AG10803 (cell line): ENCODE data around the gene AK8.

ENCODE experiments used
- DNase-seq: peaks from one replicate; pipeline ENCODE4 v3.0.0; 2010; ENCODE audit warnings: low read depth
- H3K4me3 ChIP-seq: 2 replicates; pipeline ENCODE4 v1.5.1; 2011; ENCODE audit warnings: mild to moderate bottlenecking, low read length, control low read depth
- TF ChIP-seq, protein P1 (sequence below): conservative IDR thresholded peaks from 2 replicates; pipeline ENCODE4 v1.5.1; 2011; ENCODE audit warnings: mild to moderate bottlenecking, low read length, control low read depth, inconsistent platforms

Gene AK8

DNA sequence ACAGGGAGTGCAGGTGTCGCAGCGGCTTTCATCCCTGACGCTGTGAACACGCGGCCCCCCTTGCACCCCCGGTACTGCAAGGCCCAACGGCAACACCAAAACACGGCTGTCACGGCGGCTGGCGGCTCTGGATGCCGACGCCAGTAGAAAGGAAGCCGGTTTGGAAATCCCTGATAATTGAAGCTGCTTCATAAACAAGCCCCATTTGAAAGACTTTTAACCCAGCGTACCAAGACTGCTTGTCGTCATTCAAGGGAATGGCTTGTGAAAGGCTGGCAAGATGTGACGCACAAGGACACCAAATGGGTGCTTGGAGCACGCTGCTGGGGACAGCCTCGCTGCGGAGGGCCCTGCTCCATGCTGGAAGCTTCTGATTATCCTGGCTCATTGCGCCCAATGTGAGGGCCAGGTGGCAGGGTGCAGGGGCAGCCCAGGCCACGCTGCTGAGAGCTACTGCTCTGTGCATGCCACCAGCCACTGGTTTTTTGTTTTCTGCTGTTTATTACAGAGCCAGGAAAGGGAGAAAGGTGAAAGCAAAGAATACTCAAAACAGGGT, 144.7 kb downstream of the AK8 start:
- DNase-seq, result peak; percentile 26
- no peak overlapping the region for H3K4me3 ChIP-seq
- TF ChIP-seq, protein P1, sequence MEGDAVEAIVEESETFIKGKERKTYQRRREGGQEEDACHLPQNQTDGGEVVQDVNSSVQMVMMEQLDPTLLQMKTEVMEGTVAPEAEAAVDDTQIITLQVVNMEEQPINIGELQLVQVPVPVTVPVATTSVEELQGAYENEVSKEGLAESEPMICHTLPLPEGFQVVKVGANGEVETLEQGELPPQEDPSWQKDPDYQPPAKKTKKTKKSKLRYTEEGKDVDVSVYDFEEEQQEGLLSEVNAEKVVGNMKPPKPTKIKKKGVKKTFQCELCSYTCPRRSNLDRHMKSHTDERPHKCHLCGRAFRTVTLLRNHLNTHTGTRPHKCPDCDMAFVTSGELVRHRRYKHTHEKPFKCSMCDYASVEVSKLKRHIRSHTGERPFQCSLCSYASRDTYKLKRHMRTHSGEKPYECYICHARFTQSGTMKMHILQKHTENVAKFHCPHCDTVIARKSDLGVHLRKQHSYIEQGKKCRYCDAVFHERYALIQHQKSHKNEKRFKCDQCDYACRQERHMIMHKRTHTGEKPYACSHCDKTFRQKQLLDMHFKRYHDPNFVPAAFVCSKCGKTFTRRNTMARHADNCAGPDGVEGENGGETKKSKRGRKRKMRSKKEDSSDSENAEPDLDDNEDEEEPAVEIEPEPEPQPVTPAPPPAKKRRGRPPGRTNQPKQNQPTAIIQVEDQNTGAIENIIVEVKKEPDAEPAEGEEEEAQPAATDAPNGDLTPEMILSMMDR, result no peak

DNA sequence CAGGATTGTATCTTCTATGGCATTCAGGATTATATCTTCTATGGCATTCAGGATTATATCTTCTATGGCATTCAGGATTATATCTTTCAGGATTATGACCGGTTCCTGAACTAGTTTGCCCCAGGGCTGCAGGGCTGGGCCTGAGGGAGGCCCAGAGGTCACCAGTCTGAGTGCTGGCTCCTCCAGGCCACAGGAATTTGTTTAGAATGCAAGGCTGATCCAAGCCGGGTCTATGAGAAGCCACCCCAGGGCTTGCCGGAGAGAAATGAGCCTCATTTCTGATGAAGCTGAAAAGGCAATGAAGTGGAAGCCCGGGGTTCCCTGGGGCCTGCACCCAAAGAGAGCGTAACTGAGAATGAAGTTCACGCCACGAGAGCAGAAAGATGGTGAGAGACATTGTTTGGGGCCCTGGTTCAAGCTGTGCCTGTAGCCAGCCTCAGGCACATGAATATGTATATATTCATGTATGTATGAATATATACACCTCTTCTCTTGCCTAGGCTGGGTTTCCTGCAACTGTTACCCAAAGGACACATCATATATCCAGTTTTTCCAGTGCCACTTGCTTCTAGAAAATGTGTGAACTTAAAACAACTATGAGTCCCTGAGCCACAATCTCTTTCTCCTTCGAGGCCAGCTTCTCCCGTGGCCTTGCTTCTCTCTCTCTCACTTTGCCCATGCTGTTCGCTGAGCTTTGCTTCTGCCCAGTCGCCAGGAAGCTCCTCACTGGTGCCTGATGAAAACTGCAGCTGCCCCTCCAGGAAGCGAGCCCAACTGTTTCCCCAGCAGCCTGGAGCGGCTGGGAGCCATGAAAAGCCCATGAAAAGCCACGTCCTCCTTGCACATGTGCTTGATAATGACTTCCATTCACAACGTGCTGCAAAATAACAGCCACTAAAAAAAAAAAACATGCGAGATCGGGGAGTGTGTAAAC, 145.5 kb downstream of the AK8 start:
- H3K4me3 ChIP-seq, result no peak overlapping the region
- peak; percentile 11 for DNase-seq
- TF ChIP-seq, protein P1, result no peak

DNA sequence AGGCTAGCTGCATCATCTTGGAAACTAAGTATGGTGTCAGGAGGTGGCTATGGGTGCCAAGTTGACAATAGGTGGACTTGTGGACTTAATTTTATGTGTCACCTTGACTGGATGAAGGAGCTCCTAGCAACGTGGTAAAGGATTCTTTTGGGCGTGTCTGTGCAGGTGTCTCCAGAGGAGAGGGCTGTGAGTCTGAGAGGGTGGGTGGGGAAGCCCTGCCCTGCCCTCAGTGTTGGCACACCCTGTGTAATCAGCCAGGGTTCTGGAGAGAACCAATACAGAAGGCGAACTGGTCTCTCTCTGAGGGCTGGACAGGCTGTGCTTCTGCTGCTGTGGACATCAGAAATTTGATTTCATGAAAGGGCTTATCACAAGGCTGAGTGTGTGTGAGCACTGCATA, 146.9 kb downstream of the AK8 start:
- TF ChIP-seq, protein P1, result no peak
- H3K4me3 ChIP-seq, result no peak overlapping the region
- DNase-seq, result no peak

DNA sequence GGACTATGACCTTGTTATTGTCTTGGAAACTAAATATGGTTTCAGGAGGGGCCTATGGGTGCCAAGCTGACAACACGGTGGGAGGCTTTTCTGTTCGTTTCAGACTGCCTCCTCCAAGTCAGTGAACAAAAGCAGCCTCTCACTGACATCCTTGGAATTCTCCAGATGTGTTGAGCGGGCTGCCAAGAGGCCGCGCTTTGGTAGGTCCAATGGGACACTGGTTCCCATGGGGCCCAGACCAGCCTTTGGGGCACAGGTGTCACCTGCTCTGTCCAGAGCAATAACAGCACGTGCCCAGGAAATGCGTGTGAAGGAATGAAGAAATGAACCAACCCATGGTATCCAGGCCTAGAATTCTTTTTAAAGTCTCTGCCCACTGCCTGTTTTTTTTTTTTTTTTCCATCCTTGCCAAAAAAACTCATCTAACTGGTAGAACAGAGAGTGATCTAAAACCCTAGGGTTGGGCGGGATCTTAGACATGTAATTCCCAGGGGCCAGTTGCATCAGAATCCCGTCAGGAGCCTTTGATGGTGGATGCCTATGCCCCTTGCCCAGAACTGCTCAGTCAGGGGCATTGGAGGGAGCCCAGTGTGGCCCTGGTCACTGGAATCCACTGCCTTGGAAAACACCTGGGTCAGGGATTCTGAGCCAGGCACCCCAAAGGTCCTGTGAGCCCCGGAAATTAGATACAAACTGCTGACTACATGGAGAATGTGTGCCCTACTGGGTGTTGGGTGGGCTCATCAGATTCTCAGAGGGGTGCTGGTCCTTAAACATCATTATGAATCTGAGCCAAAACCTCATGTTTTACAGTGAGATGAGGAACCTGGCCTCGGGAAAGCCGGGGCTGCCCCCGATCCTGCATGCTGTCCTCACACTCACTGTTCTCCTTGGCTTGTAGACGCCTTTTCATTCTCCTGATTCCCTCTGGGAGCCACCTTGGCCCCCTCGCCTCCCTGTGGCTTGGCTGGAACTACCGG, 147.7 kb downstream of the AK8 start:
- H3K4me3 ChIP-seq, result no peak overlapping the region
- no peak for DNase-seq
- TF ChIP-seq, protein P1, result no peak

DNA sequence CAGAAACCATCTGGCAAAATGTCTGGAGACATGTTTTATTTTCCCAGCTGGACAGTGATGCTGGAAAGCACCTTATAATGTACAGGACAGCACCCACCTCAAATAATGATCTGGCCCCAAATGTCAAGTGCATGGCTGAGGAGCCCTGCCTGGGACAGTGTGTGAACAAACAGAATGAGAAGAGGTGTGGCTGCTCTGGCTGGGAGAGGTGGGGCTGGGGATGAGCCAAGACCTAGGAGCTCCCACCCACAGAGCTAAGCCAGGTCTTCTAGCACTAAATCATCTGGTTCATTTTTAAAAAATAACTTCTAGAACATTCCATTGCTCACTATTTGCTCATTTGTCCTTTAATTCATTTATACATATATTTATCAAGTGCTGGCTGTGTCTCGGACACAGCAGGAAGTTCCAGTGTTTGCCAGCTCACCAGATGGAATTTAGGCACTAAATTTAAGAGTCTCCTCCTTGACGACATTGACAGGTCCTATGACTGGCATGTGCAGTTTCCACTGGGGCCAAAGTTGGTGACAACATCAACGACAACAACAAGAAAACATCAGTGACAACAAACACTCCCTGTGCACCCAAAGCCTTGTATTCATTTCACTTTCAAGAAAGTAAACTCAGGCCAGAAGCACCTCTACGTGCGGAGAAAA, 148.7 kb downstream of the AK8 start:
- TF ChIP-seq, protein P1, result no peak
- no peak for DNase-seq
- H3K4me3 ChIP-seq, result no peak overlapping the region

DNA sequence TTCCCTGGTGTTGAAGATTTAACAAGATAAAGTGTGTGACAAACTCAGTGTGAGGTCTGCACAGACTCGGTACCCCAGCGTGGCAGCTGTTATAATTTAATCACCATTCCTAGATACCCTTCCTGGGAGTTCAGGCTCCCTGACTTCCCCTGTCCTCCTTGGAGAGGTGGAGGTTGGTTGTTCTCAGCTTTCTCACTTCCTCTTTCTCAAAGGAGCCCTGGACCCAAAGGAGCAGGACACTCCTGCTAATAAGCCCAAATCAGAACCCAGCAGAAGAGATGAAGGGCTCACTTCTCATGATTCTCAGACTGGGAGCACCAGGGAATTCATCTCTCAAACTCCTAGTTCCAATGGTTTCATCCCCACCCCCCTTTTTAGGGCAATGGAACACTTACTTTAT, 149.6 kb downstream of the AK8 start:
- no peak for DNase-seq
- TF ChIP-seq, protein P1, result no peak
- no peak overlapping the region for H3K4me3 ChIP-seq
